Tibial nerve (tissue), 4 donors: ENCODE measurements around the gene CCDC183. TPM values are rescaled to one million over a fixed set of nuclear protein-coding genes. Genes with fewer than 3 reads are reported as not detected.

Experiments used
- DNase-seq, 2 donors: peaks; one replicate each; pipeline ENCODE4 v3.0.0-alpha.2; 2019; ENCODE audit warnings: low spot score in 2 of 2
- H3K27ac ChIP-seq, 4 donors: fragments of 200-600 bp; sonication (generic) in 3 of 4; one replicate each; pipeline ENCODE4 v1.5.1; 2017 to 2019; ENCODE audit warnings: mild to moderate bottlenecking in 1 of 4
- H3K27me3 ChIP-seq, 2 donors: fragments of 200-600 bp; sonication (generic) in 1 of 2; one replicate each; pipeline versions ENCODE4 v1.5.1 to v1.6.0; 2017 to 2019
- H3K36me3 ChIP-seq, 3 donors: fragments of 200-600 bp; sonication (generic); one replicate each; pipeline ENCODE4 v1.5.1; 2018 to 2019
- H3K4me1 ChIP-seq, 4 donors: fragments of 200-600 bp; sonication (generic) in 3 of 4; one replicate each; pipeline ENCODE4 v1.5.1; 2017 to 2019
- H3K4me3 ChIP-seq, 4 donors: fragments of 200-600 bp; sonication (generic) in 3 of 4; one replicate each; pipeline ENCODE4 v1.5.1; 2017 to 2019; ENCODE audit warnings: mild to moderate bottlenecking in 1 of 4, moderate library complexity in 1 of 4
- H3K9me3 ChIP-seq, 4 donors: fragments of 200-600 bp; sonication (generic) in 3 of 4; one replicate each; pipeline ENCODE4 v1.5.1; 2017 to 2019
- CTCF ChIP-seq, 5 experiments: fragments of 200-600 bp in 3 of 5; fragments of 450-650 bp in 2 of 5; sonication (generic) in 3 of 5; IDR thresholded peaks; one replicate each; pipeline ENCODE4 v1.5.1; 2016 to 2019; ENCODE audit warnings: antibody characterized with exemption in 5 of 5, mild to moderate bottlenecking in 3 of 5, moderate library complexity in 2 of 5
- EP300 ChIP-seq, 2 donors: sonication (generic); formaldehyde crosslinking; IDR thresholded peaks; one replicate each; pipeline ENCODE4 v1.6.1; 2017; ENCODE audit warnings: antibody characterized with exemption in 2 of 2, mild to moderate bottlenecking in 1 of 2
- POLR2A ChIP-seq, 2 donors: fragments of 450-650 bp; IDR thresholded peaks; one replicate each; pipeline ENCODE4 v1.6.1; 2017; ENCODE audit warnings: antibody characterized with exemption in 2 of 2, mild to moderate bottlenecking in 2 of 2, moderate library complexity in 2 of 2
- WGBS, 2 donors: methylation state at CpG; one replicate each; pipeline ENCODE4 v1.1.5; 2018; 5-methylcytosine and 5-hydroxymethylcytosine counted together
- total RNA-seq, 4 donors: library from RNA; depleted of rRNA; stranded (reverse); fragments of >200 nt; gene quantifications; one replicate each; pipeline ENCODE4 v1.1.0, GENCODE V29; 2016

CCDC183 gene
- total RNA-seq, 4 donors from 2014 or later, result 1.5 to 5.1 (median 4.1) TPM

- H3K27me3 ChIP-seq, result no peaks in the 10 kb centered on the region
- DNase-seq, result no peak
- 26 to 31% methylated on average over 7 of the region's 7 CpGs for WGBS, 2 donors
Measured at GRCh38 chr9:136776947-136777346, 19.2 kb upstream of the CCDC183 start.

GRCh38 chr9:136777359-136777758 lies 18.8 kb upstream of the CCDC183 start:
- H3K27ac ChIP-seq, result no peak overlapping the region
- H3K4me3 ChIP-seq, result no peak overlapping the region
- DNase-seq, result no peak
- no peak for TF ChIP-seq POLR2A (IDR thresholded peaks at IDR 0.05)
- TF ChIP-seq CTCF (IDR thresholded peaks at IDR 0.05), result no peak
- no peak for TF ChIP-seq EP300 (IDR thresholded peaks at IDR 0.05)
- WGBS, 2 donors, result 61 to 66% methylated on average over 14 of the region's 14 CpGs
- no peaks in the 10 kb centered on the region for H3K27me3 ChIP-seq
- H3K9me3 ChIP-seq, result peaks cover 0 to 7% (median 0%) of the 10 kb centered on the region in 4 donors
- H3K36me3 ChIP-seq, result no peaks in the 10 kb centered on the region
- H3K4me1 ChIP-seq, result no peaks in the 10 kb centered on the region

More at GRCh38 chr9:136776947-136777346, 19.2 kb upstream of the CCDC183 start:
- Histone ChIP-seq H3K4me3 (no peak overlapping the region), H3K4me1 (no peaks in the 10 kb centered on the region), H3K9me3 (peaks cover 0 to 7% (median 0%) of the 10 kb centered on the region in 4 donors), H3K27ac (no peak overlapping the region), H3K36me3 (no peaks in the 10 kb centered on the region)
- TF ChIP-seq POLR2A (IDR thresholded peaks at IDR 0.05) (no peak), CTCF (IDR thresholded peaks at IDR 0.05) (no peak), EP300 (IDR thresholded peaks at IDR 0.05) (no peak)

- Histone ChIP-seq H3K27ac (no peak overlapping the region), H3K4me3 (no peak overlapping the region), H3K36me3 (no peaks in the 10 kb centered on the region), H3K27me3 (no peaks in the 10 kb centered on the region), H3K4me1 (peaks cover 0 to 4% (median 0%) of the 10 kb centered on the region in 4 donors), H3K9me3 (no peaks in the 10 kb centered on the region)
- 74 to 76% methylated on average over 5 of the region's 5 CpGs for WGBS, 2 donors
- no peak for DNase-seq
- TF ChIP-seq POLR2A (IDR thresholded peaks at IDR 0.05) (no peak), EP300 (IDR thresholded peaks at IDR 0.05) (no peak), CTCF (IDR thresholded peaks at IDR 0.05) (no peak)
Measured at GRCh38 chr9:136779808-136780207, 16.3 kb upstream of the CCDC183 start.

GRCh38 chr9:136782452-136782851 lies 13.7 kb upstream of the CCDC183 start:
- Histone ChIP-seq H3K27me3 (no peaks in the 10 kb centered on the region), H3K36me3 (no peaks in the 10 kb centered on the region), H3K27ac (no peak overlapping the region), H3K4me3 (no peak overlapping the region), H3K9me3 (no peaks in the 10 kb centered on the region), H3K4me1 (peaks cover 0 to 11% (median 6%) of the 10 kb centered on the region in 4 donors)
- WGBS, 2 donors, result 92 to 96% methylated on average over 3 of the region's 3 CpGs
- TF ChIP-seq EP300 (IDR thresholded peaks at IDR 0.05), result no peak
- no peak for TF ChIP-seq CTCF (IDR thresholded peaks at IDR 0.05)
- no peak for TF ChIP-seq POLR2A (IDR thresholded peaks at IDR 0.05)
- DNase-seq, result no peak

- Histone ChIP-seq H3K4me1 (peaks cover 0 to 17% (median 8%) of the 10 kb centered on the region in 4 donors), H3K9me3 (no peaks in the 10 kb centered on the region), H3K27me3 (no peaks in the 10 kb centered on the region), H3K27ac (peak overlapping the region in 2 of 4 donors; percentile 12 to 16), H3K36me3 (no peaks in the 10 kb centered on the region), H3K4me3 (no peak overlapping the region)
- DNase-seq, result peak in 1 of 2 donors; percentile 60
- WGBS, 2 donors, result 43 to 44% methylated on average over 9 of the region's 9 CpGs
- no peak for TF ChIP-seq POLR2A (IDR thresholded peaks at IDR 0.05)
- TF ChIP-seq EP300 (IDR thresholded peaks at IDR 0.05), result no peak
- peak; percentile 43 to 70 (median 56) for TF ChIP-seq CTCF (IDR thresholded peaks at IDR 0.05)
Measured at GRCh38 chr9:136784249-136784996, 11.7 kb upstream of the CCDC183 start.
